HG02642 (cell line): ENCODE results near the gene CCDC93.
"Not testable (repeated sequence)": the region's sequence is repeated elsewhere in the genome, so short reads cannot be mapped to it uniquely, and the experiment has no call there.

ENCODE experiments used
- ATAC-seq: cut with Tn5 transposase; IDR thresholded peaks from one replicate; pipeline ENCODE4 v1.9.1; 2021; ENCODE audit warnings: mild to moderate bottlenecking; ENCODE audit not compliant: unreplicated experiment, poor library complexity

The CCDC93 gene

GRCh38 chr2:118047380-118047826 is 33.5 kb upstream of the CCDC93 start:
- no peak for ATAC-seq

DNA sequence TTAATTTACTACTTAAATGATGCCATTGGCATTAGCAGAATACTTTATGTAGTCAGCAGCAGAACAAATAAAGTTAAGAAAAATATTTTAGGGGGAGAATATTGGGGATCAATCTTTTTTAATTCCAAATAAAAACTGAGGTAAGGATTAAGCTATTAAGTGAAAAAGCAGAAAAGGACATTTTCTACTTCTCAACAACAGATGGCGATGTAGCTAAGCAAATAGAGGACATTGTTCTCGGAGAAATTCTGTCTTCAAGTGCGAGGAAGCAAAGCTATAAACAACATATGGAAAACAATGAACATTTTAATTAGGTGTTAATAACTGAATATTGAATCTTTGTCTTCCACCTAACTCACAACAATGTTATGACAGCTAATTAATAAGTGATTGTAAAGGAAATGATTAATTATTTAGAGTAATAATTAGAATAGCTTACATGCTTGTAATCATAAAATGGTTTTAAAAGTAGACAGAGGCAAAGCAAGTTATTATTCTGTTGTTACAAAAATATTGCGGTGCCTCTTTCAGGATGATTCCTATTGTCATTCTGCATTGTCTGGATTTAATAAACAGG is 32.9 kb upstream of the CCDC93 start:
- no peak for ATAC-seq

GRCh38 chr2:118045286-118045685 is 31.4 kb upstream of the CCDC93 start:
- ATAC-seq, result no peak

DNA sequence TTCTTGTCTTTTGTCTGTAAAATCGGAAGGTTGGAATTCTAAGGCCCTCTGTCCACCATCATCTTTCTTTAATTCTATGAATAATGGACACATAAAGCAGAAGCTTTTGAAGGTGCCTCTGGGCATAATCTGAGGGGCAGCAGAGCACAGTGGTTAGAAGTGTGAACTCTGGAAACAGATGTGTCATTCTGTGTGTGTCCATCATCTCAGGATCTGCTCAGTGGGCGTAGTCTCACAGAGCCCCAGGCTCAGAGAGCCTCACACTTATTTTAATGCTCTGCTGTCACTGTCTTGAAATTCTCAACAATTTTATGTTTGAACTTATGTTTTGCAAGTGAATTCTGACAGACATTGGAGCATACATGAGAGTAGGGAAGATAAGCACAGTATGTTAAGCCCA is 31.0 kb upstream of the CCDC93 start:
- ATAC-seq, result no peak

- ATAC-seq, result no peak
Measured at GRCh38 chr2:118044103-118044716, 30.3 kb upstream of the CCDC93 start.

DNA sequence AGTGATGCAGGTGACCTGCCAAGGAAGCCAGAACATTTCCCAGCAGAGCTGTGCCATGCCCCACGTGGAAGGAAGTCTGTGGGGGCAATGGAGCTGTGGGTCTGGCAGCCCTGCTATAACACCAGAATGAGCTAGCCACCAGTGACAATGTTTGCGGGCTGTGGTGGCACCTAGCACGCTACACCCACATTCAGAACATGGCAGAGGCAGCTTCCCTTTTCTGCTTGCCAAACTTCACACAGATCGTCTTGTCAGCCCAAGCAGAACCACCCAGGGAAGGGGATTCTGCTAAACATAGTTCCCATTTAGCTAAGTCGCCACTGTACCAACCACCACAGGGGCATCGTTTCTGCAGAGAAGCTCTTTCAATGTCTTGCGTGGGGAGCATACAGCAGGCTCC is 27.0 kb upstream of the CCDC93 start:
- no peak for ATAC-seq

GRCh38 chr2:118032169-118033013 is 18.5 kb upstream of the CCDC93 start:
- peak; percentile 90 for ATAC-seq

DNA sequence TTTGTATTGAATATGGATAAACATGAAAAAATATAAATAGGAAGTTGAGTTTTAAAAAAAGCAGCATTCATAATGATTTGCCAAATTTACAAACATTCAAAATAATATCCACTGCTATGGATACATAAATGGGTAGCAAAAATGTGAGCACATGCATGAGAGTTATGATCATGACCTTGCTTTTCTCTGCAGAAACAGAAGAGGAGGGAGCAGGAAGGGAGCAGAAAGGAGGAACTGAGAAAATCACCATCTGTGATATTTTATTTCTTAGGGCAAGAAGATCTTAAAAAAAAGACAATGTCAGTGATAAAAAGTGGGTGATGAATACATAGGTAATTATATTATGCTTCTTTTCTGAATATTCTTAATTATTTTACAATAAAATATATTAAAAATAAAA is 17.7 kb upstream of the CCDC93 start:
- ATAC-seq, result no peak

DNA sequence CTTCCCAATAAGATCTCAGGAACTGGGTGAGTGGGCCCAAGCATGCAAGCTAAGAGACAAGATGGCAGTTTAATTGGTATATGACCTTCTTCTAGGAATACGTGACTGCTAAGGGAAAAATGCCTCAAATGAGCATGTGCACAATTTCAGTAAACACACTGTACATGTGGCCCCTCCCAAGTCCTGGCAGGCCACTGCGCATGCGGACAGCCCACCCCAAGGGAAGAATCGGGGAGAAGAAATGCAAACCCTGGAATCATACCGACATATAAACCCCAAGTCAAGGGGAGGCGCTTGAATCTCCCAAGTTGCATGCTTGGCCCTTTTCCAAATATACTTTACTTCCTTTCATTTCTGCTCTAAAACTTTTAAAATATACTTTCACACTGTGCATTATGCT is 15.2 kb upstream of the CCDC93 start:
- ATAC-seq, result no peak

GRCh38 chr2:118021356-118021755 is 7.5 kb upstream of the CCDC93 start:
- ATAC-seq, result no peak

- no peak for ATAC-seq
Measured at GRCh38 chr2:118019821-118020220, 6.0 kb upstream of the CCDC93 start.

- ATAC-seq, result no peak
Measured at GRCh38 chr2:118016911-118017310, 3.0 kb upstream of the CCDC93 start.

GRCh38 chr2:118015761-118016160 is 1.9 kb upstream of the CCDC93 start:
- not testable (repeated sequence) for ATAC-seq

DNA sequence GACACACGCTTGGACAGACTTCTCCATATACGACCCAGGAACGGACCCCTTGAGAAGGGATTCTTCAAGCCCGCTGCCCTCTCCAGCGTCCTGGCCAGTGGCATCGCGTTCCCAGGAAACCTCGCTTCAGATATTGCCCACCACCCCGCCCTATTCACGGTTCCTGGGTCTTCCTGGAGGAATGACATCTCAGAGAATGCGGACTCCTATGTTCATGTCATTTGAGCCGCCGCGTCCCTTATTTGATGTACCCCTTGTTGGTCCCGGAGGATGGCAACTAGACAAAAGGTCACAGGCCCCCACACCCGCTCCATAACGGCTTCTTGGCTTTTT is 588 bp upstream of the CCDC93 start:
- ATAC-seq, result no peak

GRCh38 chr2:118013221-118013723 is 598 bp downstream of the CCDC93 start:
- peak; percentile 43 for ATAC-seq

- no peak for ATAC-seq
Measured at GRCh38 chr2:118012778-118013177, 1.1 kb downstream of the CCDC93 start.

DNA sequence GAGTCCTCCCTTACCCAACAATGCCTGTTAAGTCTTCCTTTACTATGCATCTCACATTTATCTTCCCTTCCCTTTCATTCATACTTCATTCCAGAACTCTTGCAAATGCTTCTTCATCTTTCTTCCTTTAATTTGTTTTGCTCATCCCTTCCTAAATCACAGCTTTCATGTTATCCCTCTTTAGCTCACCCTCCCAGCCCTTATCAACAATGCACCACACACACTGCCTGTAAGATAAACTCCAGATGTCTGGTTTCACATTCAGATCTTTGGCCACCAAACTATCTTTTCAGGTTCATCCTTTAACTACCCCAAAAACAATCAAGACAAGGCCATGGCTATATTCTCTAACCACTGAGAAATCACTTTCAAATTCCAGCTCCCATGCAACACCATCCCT is 3.4 kb downstream of the CCDC93 start:
- ATAC-seq, result no peak

DNA sequence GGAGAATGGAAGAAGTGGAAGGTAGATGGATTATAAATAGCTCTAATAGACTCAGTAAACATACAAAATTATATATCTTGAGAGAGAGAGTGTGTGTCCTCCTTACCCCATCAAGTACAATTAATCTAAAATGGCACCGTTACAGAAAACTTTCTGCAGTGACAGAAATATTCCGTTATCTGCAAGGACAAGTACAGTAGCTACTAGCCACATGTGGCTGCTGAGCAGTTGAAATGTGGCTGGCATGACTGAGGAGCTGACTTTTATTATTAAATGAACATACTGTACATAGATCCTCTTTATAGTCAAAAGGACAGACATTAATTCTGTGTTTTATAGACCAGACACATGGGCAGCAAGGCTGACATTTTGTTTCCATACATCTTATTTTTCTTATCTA is 7.0 kb downstream of the CCDC93 start:
- no peak for ATAC-seq

GRCh38 chr2:118006326-118006725 is 7.5 kb downstream of the CCDC93 start:
- no peak for ATAC-seq

DNA sequence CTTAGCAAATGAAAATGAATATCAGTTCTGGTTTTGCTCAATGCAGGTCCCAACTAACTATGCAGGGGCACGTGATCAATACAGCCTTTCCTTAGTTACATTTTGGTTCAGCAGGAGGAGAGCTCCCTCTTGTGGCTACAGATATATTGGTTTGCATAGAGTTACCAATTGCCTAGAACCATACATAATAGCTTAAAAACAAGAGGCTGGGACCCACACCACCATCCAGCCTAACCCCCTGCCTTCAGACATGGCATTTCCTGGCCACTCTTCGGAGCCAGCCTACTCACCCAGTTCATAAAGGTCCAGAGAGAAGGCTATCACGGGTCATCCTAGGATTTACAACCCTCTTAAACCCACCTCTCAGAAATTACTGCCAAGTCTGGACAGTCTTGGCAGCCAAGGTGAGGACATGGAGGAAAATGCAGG is 10.5 kb downstream of the CCDC93 start:
- peak; percentile 99 for ATAC-seq

GRCh38 chr2:118000041-118000440 is 13.8 kb downstream of the CCDC93 start:
- no peak for ATAC-seq
